SU-DHL-6 (cell line): Measurements from ENCODE around the gene ENTPD8.

Experiments used
- H2AFZ ChIP-seq: fragments of 200-600 bp; sonication (generic); 2 replicates; pipeline ENCODE4 v1.6.1; 2014; ENCODE audit warnings: low read depth, mild to moderate bottlenecking, moderate library complexity, mixed read lengths, antibody characterized with exemption, low read length; ENCODE audit not compliant: severe bottlenecking
- H3F3A ChIP-seq: fragments of 200-600 bp; shearing (Covaris generic); 2 replicates; pipeline ENCODE4 v1.6.0; 2016; ENCODE audit warnings: antibody characterized with exemption, mild to moderate bottlenecking; ENCODE audit not compliant: insufficient read depth
- H3K27ac ChIP-seq: fragments of 200-600 bp; sonication (generic); 2 replicates; pipeline ENCODE4 v1.5.1; 2016; ENCODE audit warnings: low read depth, mild to moderate bottlenecking, low read length, moderate library complexity, mixed read lengths
- H3K27me3 ChIP-seq: fragments of 200-600 bp; sonication (generic), shearing (Covaris generic); 2 replicates; pipeline ENCODE4 v1.6.0; 2014; ENCODE audit warnings: mild to moderate bottlenecking, low read length
- H3K36me3 ChIP-seq: fragments of 200-600 bp; sonication (generic); 2 replicates; pipeline ENCODE4 v1.6.1; 2014; ENCODE audit warnings: mild to moderate bottlenecking, low read length, mixed read lengths
- H3K4me2 ChIP-seq: fragments of 300-600, 200-600 bp; shearing (Covaris generic), sonication (generic); 2 replicates; pipeline ENCODE4 v1.6.0; 2014; ENCODE audit warnings: low read length, low read depth, mild to moderate bottlenecking; ENCODE audit not compliant: poor library complexity, severe bottlenecking
- H3K4me3 ChIP-seq: fragments of 200-600 bp; sonication (generic); 2 replicates; pipeline ENCODE4 v1.5.1; 2014; ENCODE audit warnings: antibody characterized with exemption, low read length, mild to moderate bottlenecking, mixed read lengths; ENCODE audit not compliant: insufficient read depth, poor library complexity, severe bottlenecking
- H3K79me2 ChIP-seq: fragments of 200-600 bp; sonication (generic); 2 replicates; pipeline ENCODE4 v1.6.1; 2014; ENCODE audit warnings: mild to moderate bottlenecking, low read length, moderate library complexity; ENCODE audit not compliant: insufficient read depth
- H3K9ac ChIP-seq: fragments of 200-600 bp; sonication (generic); 2 replicates; pipeline ENCODE4 v1.7.0; 2014; ENCODE audit warnings: mild to moderate bottlenecking, low read length
- H3K9me2 ChIP-seq: fragments of 200-600 bp; sonication (generic); replicated peaks from 2 replicates; pipeline ENCODE4 v1.6.1; 2014; ENCODE audit warnings: low read length; ENCODE audit not compliant: insufficient read depth
- H3K9me3 ChIP-seq: fragments of 200-600 bp; sonication (generic); 2 replicates; pipeline ENCODE4 v1.6.1; 2014; ENCODE audit warnings: low read length, mixed read lengths; ENCODE audit not compliant: insufficient read depth
- H4K20me1 ChIP-seq: fragments of 200-600 bp; sonication (generic); 2 replicates; pipeline ENCODE4 v1.6.1; 2014; ENCODE audit warnings: low read depth, mild to moderate bottlenecking, antibody characterized with exemption, low read length, moderate library complexity, mixed read lengths
- CTCF ChIP-seq: fragments of 200-600 bp; sonication (generic); IDR thresholded peaks from one replicate; pipeline ENCODE4 v1.5.1; 2017; ENCODE audit warnings: antibody characterized with exemption, mild to moderate bottlenecking, low read length, moderate library complexity; ENCODE audit not compliant: insufficient read depth, poor library complexity, severe bottlenecking
- EZH2phosphoT487 ChIP-seq: fragments of 200-600 bp; sonication (generic), shearing (Covaris generic); conservative IDR thresholded peaks from 2 replicates; pipeline ENCODE4 v1.6.1; 2018; ENCODE audit warnings: mild to moderate bottlenecking, antibody characterized with exemption, low read length, moderate library complexity, mixed read lengths

The ENTPD8 gene

DNA sequence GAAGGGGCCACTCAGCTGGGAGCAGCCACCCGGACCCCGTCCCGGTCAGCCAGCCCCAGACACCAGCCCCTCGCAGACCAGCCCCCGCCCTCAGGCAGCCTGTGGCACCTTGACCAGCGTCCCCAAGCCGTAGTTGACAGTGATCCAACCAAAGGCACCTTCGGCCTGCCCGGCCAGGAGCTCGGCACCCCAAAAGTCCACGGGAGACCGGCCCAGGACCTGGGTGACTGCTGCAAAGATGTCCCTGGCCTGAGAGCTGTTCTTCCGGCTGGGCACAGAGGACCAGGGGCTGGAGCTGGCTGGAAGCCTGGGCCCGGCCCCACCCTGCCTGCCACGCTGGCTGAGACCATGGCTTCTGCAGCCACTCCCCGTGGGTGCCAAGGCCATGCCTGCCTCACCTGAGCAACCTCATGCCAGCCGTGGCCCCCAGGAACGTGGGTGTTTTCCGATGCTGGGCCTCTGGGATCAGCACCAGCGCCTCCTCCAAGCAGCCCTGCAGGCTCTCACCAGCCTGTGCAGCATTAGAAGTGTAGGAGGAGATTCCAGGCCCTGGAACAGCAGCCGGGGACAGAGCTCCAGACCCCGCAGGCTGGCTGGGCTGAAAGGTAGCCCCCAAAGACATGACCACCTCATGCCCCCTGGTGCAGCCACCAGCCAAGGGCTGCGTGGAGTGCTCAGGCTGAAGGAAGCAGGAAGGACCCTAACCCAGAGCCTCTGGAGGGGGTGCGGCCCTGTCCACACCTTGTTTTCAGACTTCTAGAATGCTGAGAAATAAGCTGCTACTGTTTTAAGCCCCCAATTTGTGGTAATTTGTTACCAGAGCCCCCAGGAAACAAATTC lies 4.2 kb downstream of the ENTPD8 start:
- TF ChIP-seq CTCF (no peak), EZH2phosphoT487 (no peak)
- no peak overlapping the region for H3K27ac ChIP-seq
- H3K79me2 ChIP-seq = no peaks in the 10 kb centered on the region
- no peaks in the 10 kb centered on the region for H3K9me2 ChIP-seq
- no peaks in the 10 kb centered on the region for H3K9me3 ChIP-seq
- H2AFZ ChIP-seq = no peak overlapping the region
- no peaks in the 10 kb centered on the region for H4K20me1 ChIP-seq
- no peak overlapping the region for H3K9ac ChIP-seq
- no peak overlapping the region for H3K4me3 ChIP-seq
- H3K36me3 ChIP-seq = no peaks in the 10 kb centered on the region
- H3K4me2 ChIP-seq = no peak overlapping the region
- no peaks in the 10 kb centered on the region for H3K27me3 ChIP-seq
- H3F3A ChIP-seq = peaks cover 2% of the 10 kb centered on the region

- Histone ChIP-seq H3K9ac (no peak overlapping the region), H3K27me3 (no peaks in the 10 kb centered on the region), H3K36me3 (no peaks in the 10 kb centered on the region), H3K27ac (peak overlapping the region; percentile 46), H3K4me2 (no peak overlapping the region), H3K79me2 (no peaks in the 10 kb centered on the region), H2AFZ (no peak overlapping the region), H3F3A (no peaks in the 10 kb centered on the region), H3K4me3 (no peak overlapping the region), H4K20me1 (no peaks in the 10 kb centered on the region), H3K9me3 (no peaks in the 10 kb centered on the region), H3K9me2 (no peaks in the 10 kb centered on the region)
- TF ChIP-seq EZH2phosphoT487 (no peak), CTCF (no peak)
Observed at GRCh38 chr9:137435980-137436760, 5.0 kb downstream of the ENTPD8 start.

DNA sequence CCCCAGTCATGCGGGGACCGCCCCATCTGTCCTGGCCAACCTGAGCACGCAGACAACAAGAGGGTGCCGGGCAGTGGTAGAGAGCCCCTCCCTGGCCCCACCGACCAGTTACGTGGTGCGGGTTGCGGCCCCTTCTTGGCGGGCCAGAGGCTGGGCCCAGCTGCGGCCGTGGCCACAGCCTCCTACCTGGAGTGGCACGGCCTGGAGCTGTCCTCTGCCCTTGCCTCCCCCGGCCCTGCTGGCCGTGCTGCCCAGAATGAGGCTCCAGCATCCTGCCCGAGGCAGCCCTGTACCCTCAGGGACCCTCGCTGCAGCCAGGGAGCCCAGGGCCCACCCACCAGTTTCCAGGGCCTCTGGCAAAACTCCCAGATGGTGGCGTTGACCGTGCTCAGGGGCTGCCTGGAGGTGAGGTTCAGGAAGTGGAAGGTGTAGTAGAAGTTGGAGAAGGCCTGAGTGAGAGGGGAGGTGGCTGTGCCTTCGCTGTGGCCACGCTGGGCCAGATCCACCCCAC lies 5.7 kb downstream of the ENTPD8 start:
- H3K36me3 ChIP-seq = no peaks in the 10 kb centered on the region
- H3K9me2 ChIP-seq = no peaks in the 10 kb centered on the region
- no peaks in the 10 kb centered on the region for H3K79me2 ChIP-seq
- no peak overlapping the region for H3K4me2 ChIP-seq
- no peaks in the 10 kb centered on the region for H4K20me1 ChIP-seq
- H3K9ac ChIP-seq = no peak overlapping the region
- H3K4me3 ChIP-seq = no peak overlapping the region
- H3K9me3 ChIP-seq = no peaks in the 10 kb centered on the region
- no peaks in the 10 kb centered on the region for H3K27me3 ChIP-seq
- no peak for TF ChIP-seq CTCF
- no peak for TF ChIP-seq EZH2phosphoT487
- H3K27ac ChIP-seq = peak overlapping the region; percentile 46
- no peak overlapping the region for H2AFZ ChIP-seq
- H3F3A ChIP-seq = no peaks in the 10 kb centered on the region
